MM.1S (cell line): ENCODE measurements around the gene ITFG1.

ENCODE experiments used
- CTCF ChIP-seq: fragments of 300-600 bp; sonication (generic); IDR thresholded peaks from 2 replicates; pipeline ENCODE4 v1.5.1; 2016; ENCODE audit warnings: antibody characterized with exemption, low read length, mixed read lengths
- EZH2 ChIP-seq: fragments of 300-600 bp; sonication (generic); optimal IDR thresholded peaks from 2 replicates; pipeline ENCODE3; 2017; ENCODE audit warnings: low read depth, mild to moderate bottlenecking, antibody characterized with exemption, low read length, mixed read lengths
- EZH2phosphoT487 ChIP-seq: fragments of 300-600 bp; sonication (generic); IDR thresholded peaks from 2 replicates; pipeline ENCODE4 v1.6.1; 2018; ENCODE audit warnings: antibody characterized with exemption, low read length

- TF ChIP-seq CTCF (no peak), EZH2phosphoT487 (no peak), EZH2 (no peak)
Measured at GRCh38 chr16:47492428-47493377, 31.8 kb upstream of the ITFG1 start.
